Stimulated activated CD4-positive, alpha-beta T cell treated with anti-CD3 and anti-CD28 coated beads, Interleukin-1b, Interleukin-23, amount 100 ng/mL, for 1 hour (primary cell): ENCODE measurements around the gene DUSP19.
"Not testable (repeated sequence)": the region's sequence is repeated elsewhere in the genome, so short reads cannot be mapped to it uniquely, and the experiment has no call there.

Experiments used
- DNase-seq, 2 donors: peaks; one replicate each; pipeline ENCODE4 v3.0.0-alpha.2; 2020; ENCODE audit warnings: low read depth in 2 of 2

DUSP19 gene

GRCh38 chr2:183078464-183079138 is at the start of gene DUSP19:
Gene DUSP19 (plus strand): TSS chr2:183078747. CDS start chr2:183078934, 187 bp downstream.
- peak; percentile 56 to 76 for DNase-seq

GRCh38 chr2:183029219-183029618 is 49.3 kb upstream of the DUSP19 start:
- DNase-seq = no peak

- no peak for DNase-seq
Observed at GRCh38 chr2:183031911-183032794, 46.4 kb upstream of the DUSP19 start.

GRCh38 chr2:183033951-183034350 is 44.6 kb upstream of the DUSP19 start:
- no peak for DNase-seq

- no peak for DNase-seq
Observed at GRCh38 chr2:183034806-183035205, 43.7 kb upstream of the DUSP19 start.

GRCh38 chr2:183035298-183035953 is 43.1 kb upstream of the DUSP19 start:
- DNase-seq = no peak

- DNase-seq = no peak
Observed at GRCh38 chr2:183035954-183036669, 42.4 kb upstream of the DUSP19 start.

- DNase-seq = no peak
Observed at GRCh38 chr2:183037074-183037552, 41.4 kb upstream of the DUSP19 start.

GRCh38 chr2:183037553-183038340 is 40.8 kb upstream of the DUSP19 start:
- DNase-seq = peak in 1 of 2 donors; percentile 4

- DNase-seq = peak; percentile 71 to 82
Observed at GRCh38 chr2:183038341-183039300, 39.9 kb upstream of the DUSP19 start, which contains the start of gene NCKAP1. Gene NCKAP1 (minus strand): TSS chr2:183038457. CDS start chr2:183038099, 358 bp downstream.

GRCh38 chr2:183040604-183041003 is 37.9 kb upstream of the DUSP19 start:
- DNase-seq = no peak

GRCh38 chr2:183043580-183043979 is 35.0 kb upstream of the DUSP19 start:
- not testable (repeated sequence) for DNase-seq

GRCh38 chr2:183047486-183048125 is 30.9 kb upstream of the DUSP19 start:
- not testable (repeated sequence) for DNase-seq

GRCh38 chr2:183049420-183049819 is 29.1 kb upstream of the DUSP19 start:
- no peak for DNase-seq

GRCh38 chr2:183057333-183057985 is 21.1 kb upstream of the DUSP19 start:
- no peak for DNase-seq

- DNase-seq = no peak
Observed at GRCh38 chr2:183059561-183059960, 19.0 kb upstream of the DUSP19 start.

GRCh38 chr2:183060571-183061231 is 17.8 kb upstream of the DUSP19 start:
- DNase-seq = no peak

GRCh38 chr2:183063083-183063482 is 15.5 kb upstream of the DUSP19 start:
- DNase-seq = no peak
